Measurements from ENCODE around the gene QKI.

QKI gene

DNA sequence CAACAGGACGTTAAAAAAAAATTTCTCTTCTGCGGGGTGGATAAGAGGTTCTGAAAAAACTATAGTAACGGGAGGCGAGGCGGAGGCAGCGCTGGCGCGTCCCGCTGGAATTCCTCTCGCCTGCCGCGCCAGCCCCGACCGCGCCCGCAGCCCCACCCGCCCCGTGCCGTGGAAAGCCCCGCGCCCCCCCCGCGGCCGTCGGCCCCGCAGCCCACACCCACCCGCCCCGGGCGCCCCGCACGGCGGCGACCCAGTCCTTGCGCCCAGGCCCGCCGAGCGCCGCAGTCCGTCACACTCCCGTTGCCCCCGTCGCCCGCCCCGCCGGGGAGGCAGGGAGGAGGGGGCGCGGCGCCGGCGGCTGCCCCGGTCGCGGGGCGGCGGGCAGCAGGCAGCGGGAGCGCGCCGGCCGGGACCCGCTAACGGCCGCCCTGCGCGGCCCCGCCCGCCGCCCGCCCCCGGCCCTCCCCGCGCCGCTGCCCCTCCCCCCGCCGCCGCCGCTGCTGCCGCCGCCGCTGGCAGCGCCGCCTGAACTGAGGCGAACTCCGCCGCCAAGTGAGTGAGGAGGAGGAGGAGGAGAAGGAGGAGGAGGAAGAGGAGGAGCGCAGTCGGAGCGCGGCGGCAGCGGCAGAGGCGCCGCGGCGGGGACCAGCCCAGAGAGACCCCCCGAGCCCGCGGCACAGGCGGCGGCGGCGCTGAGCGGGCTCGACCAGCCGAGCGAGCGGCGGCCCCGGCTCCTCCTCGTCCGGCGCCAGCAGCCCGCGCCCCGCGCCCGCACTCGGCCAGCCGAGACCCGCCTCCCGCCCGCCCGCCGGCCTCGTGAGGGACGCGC, at the start of gene QKI:
TSS of gene QKI (plus strand) at position 602 of the 829 bp plus-strand sequence. CDS start 476 bp downstream, outside the sequence.
- peak within 1 kb of the TSS; percentile 90 for H3K4me3 ChIP-seq (ENCODE audit: low read length)
- peak; percentile 81 for DNase-seq (ENCODE audit: low read depth)
- TF ChIP-seq, protein P1, sequence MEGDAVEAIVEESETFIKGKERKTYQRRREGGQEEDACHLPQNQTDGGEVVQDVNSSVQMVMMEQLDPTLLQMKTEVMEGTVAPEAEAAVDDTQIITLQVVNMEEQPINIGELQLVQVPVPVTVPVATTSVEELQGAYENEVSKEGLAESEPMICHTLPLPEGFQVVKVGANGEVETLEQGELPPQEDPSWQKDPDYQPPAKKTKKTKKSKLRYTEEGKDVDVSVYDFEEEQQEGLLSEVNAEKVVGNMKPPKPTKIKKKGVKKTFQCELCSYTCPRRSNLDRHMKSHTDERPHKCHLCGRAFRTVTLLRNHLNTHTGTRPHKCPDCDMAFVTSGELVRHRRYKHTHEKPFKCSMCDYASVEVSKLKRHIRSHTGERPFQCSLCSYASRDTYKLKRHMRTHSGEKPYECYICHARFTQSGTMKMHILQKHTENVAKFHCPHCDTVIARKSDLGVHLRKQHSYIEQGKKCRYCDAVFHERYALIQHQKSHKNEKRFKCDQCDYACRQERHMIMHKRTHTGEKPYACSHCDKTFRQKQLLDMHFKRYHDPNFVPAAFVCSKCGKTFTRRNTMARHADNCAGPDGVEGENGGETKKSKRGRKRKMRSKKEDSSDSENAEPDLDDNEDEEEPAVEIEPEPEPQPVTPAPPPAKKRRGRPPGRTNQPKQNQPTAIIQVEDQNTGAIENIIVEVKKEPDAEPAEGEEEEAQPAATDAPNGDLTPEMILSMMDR (conservative IDR thresholded peaks at IDR 0.05; ENCODE audit: low read length), result no peak

DNA sequence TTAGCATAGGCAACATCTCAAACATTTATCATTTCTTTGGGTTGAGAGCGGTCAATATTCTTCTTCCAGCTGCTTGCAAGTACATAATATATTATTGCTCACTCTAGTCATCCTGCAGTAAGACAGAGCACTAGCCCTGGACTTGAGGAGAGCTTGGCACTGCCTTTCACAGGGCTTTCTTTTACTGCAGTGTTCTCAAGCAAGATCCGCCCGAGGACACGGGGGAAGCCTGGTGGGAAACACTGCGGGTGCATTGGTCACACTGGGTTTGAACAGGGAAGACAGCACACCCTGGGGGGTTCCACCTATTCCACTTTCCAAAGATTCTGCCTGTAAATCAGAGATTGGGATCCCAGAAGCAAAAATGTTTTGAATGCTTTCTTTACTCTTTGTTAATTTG, 48.2 kb upstream of the QKI start:
- DNase-seq (ENCODE audit: low read depth), result no peak
- no peak overlapping the region for H3K4me3 ChIP-seq (ENCODE audit: low read length)
- TF ChIP-seq, protein P1 (conservative IDR thresholded peaks at IDR 0.05; ENCODE audit: low read length), result no peak

DNA sequence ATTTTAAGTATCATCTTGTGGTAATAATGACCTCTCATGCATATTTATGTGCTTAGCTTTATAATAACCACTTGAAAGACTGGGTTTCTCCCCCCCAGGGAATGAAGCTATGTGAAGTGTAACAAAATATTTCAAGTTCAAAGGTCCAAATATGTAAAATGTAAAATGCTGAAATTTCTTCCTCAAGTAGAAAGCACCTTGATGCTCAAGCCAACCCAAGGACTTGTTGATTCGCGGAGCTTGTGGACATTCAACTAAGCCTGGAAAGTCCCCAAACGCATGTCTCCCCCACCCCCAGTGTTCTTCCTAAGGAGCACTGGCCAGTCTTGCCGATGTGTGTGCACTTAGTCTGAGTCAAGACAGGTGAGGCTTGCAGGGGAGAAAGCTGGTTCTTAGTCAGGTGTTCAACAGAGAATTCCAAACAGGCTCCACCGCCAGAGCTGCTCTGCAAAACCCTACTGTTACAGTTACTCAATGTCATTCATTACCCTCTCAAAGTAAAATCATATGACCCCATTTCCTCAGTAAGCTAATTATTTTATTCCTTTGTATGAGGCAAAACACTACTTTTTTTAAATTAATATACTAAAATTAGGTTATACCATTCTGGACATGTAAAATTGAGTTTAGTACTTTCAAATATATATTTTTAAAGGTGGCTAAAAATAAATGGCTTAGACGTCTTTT, 46.9 kb upstream of the QKI start:
- no peak for DNase-seq (ENCODE audit: low read depth)
- TF ChIP-seq, protein P1 (conservative IDR thresholded peaks at IDR 0.05; ENCODE audit: low read length), result no peak
- H3K4me3 ChIP-seq (ENCODE audit: low read length), result no peak overlapping the region

DNA sequence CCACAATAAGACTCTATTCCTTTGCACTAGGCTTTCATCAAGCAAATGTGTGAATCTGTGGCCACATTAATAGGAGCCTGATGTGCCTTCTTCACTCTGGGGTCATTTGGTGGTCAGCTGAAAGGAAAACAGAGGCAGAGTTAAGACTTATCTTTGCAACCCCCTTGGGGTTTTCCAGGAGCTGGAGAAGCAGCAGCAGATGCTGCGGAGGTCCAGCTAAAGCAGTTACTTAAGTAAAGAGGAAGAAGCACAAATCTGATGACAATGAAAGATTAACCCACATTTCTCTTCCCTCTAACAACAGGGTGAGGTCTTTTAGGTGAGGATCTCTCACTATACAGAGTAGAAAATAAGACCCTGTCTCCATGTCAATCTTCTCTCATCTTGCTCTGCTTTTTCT, 45.4 kb upstream of the QKI start:
- no peak overlapping the region for H3K4me3 ChIP-seq (ENCODE audit: low read length)
- TF ChIP-seq, protein P1 (conservative IDR thresholded peaks at IDR 0.05; ENCODE audit: low read length), result no peak
- no peak for DNase-seq (ENCODE audit: low read depth)

DNA sequence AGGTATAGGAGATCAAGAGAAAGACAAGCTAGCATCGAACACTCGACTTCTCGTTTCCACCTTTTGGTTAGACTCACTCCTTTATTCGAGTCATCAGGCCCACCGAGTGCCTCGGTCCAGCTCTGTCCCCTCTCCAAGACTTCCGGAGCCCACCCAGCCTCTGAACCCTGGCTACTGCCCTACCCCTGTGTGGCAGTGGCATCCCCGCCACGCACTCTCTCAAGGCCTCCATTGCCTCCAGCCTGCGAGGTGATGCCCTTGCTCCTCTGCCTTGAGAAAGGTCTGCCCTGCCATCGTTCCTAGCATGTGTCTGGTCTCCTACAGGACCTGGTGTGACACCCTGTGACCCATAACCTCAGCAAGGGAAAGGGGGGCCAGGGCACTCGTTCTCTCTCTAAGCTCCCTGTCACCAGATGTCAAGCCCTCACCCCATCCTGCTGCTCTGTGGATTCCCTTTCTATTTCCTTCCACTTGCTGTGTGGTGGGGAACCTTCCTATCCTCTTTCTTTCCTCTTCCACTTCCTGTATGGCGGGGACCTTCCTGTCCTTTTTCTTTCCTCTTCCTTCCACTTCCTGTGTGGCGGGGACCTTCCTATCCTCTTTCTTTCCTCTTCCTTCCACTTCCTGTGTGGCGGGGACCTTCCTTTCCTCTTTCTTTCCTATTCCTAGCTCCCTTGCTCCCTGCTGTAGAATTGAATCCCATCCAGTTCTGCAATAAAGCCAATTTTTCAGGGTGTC, 44.7 kb upstream of the QKI start:
- no peak overlapping the region for H3K4me3 ChIP-seq (ENCODE audit: low read length)
- DNase-seq (ENCODE audit: low read depth), result no peak
- TF ChIP-seq, protein P1 (conservative IDR thresholded peaks at IDR 0.05; ENCODE audit: low read length), result no peak

DNA sequence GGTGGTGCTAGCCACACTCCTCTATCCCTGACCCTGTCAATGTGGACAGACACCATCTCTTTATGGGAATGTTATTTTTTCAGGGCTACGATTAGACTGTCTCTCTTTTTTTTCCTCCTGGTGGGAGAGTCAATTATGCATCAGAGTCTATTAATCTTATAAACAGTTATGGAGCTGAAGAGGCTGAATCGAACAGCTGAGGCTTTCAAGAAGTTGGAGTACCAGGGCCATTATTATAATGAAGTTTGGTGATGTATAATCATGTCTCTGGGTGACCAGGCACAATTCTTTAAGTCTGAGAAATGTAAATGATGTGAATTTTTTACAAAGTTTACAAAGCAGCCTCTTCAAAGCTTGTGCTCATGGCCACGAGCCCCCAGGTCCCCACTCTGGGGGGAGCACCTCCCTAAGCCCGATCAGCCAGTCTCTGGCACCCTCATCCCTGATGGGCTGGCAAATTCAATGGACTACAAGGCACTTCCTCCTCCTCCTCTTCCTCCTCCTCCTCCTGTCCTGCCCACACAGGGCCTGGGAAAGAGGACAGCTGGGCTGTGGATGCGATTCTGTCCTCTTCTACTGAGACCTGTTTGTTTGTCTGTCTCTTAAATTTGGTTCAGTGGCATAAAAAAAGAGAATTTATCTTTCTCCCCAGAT, 43.9 kb upstream of the QKI start:
- TF ChIP-seq, protein P1 (conservative IDR thresholded peaks at IDR 0.05; ENCODE audit: low read length), result no peak
- DNase-seq (ENCODE audit: low read depth), result no peak
- no peak overlapping the region for H3K4me3 ChIP-seq (ENCODE audit: low read length)
